HCT116 (cell line): ENCODE measurements around the gene OR8U1. TPM values are rescaled to one million over a fixed set of nuclear protein-coding genes. Genes with fewer than 3 reads are reported as not detected.

Source experiments
- ATAC-seq: fragments of 200-7000 bp; cut with Tn5 transposase; 2 replicates; pipeline ENCODE4 v1.9.1; 2020; ENCODE audit warnings: mild to moderate bottlenecking, moderate library complexity
- Bru-seq: library from RNA; stranded (reverse); fragments of 400-500 nt; gene quantifications from one replicate; lab custom pipeline; 2021; lab: Mats Ljungman, UMichigan
- BruChase-seq, 2 experiments: library from RNA; stranded (reverse); fragments of 400-500 nt; gene quantifications; one replicate each; lab custom pipeline; 2021; lab: Mats Ljungman, UMichigan
- BruUV-seq: library from RNA; stranded (reverse); fragments of 400-500 nt; replicated peaks from 2 replicates; lab custom pipeline; 2021; lab: Mats Ljungman, UMichigan
- CTCF ChIA-PET: fragments of 300-600 bp; sonication (Branson Sonifier 250); formaldehyde crosslinking; loops from one replicate; lab custom pipeline; 2021; ENCODE audit warnings: antibody characterized with exemption; lab: Charles Lee
- POLR2A ChIA-PET: fragments of 300-600, 350-600 bp; sonication (Branson Sonifier 250); formaldehyde crosslinking; loops from one replicate; lab custom pipeline; 2021; ENCODE audit warnings: antibody characterized with exemption; lab: Charles Lee
- RAD21 ChIA-PET, 2 experiments: fragments of 300-600 bp; sonication (Branson Sonifier 250); formaldehyde crosslinking; loops; one replicate each; lab custom pipeline; 2023; ENCODE audit warnings: low total read pairs in 2 of 2; ENCODE audit not compliant: uncharacterized antibody in 2 of 2, unreplicated experiment in 2 of 2, low non-redundant PET in 1 of 2; lab: Charles Lee
- DNase-seq: peaks from one replicate; pipeline ENCODE4 v3.0.0-alpha.2; 2010; ENCODE audit warnings: low read depth, low spot score
- H2AFZ ChIP-seq: fragments of 200-600 bp; shearing (Covaris generic), sonication (generic); 2 replicates; pipeline ENCODE4 v1.6.1; 2017; ENCODE audit warnings: low read depth, mixed run types, mixed read lengths, antibody characterized with exemption, low read length; ENCODE audit not compliant: poor library complexity, severe bottlenecking
- H3K27ac ChIP-seq: 2 replicates; pipeline ENCODE4 v1.5.1; 2012; ENCODE audit warnings: low read depth, low read length
- H3K27me3 ChIP-seq: fragments of 200-600 bp; sonication (generic); 2 replicates; pipeline ENCODE4 v1.6.1; 2016; ENCODE audit warnings: mixed run types, low read length, mixed read lengths; ENCODE audit not compliant: insufficient read depth
- H3K36me3 ChIP-seq, 2 experiments: fragments of 200-500 bp in 1 of 2; fragments of 200-600 bp in 1 of 2; sonication (Bioruptor generic) in 1 of 2; sonication (generic) in 1 of 2; 2 replicates each; pipeline versions ENCODE4 v1.5.1 to v1.6.1; 2014 to 2016; ENCODE audit warnings: low read length in 2 of 2, inconsistent platforms in 1 of 2, mixed read lengths in 1 of 2, mixed run types in 1 of 2; ENCODE audit not compliant: insufficient read depth in 2 of 2, control insufficient read depth in 1 of 2
- H3K4me1 ChIP-seq, 2 experiments: fragments of 200-600 bp in 1 of 2; sonication (generic) in 1 of 2; 2 replicates each; pipeline versions ENCODE4 v1.5.1 to v1.6.1; 2012 to 2017; ENCODE audit warnings: low read length in 2 of 2, inconsistent platforms in 1 of 2, mild to moderate bottlenecking in 1 of 2, mixed read lengths in 1 of 2, mixed run types in 1 of 2, moderate library complexity in 1 of 2; ENCODE audit not compliant: insufficient read depth in 2 of 2, control insufficient read depth in 1 of 2
- H3K4me2 ChIP-seq: fragments of 200-600 bp; sonication (generic); 2 replicates; pipeline ENCODE4 v1.6.1; 2017; ENCODE audit warnings: mixed run types, low read length, mixed read lengths
- H3K4me3 ChIP-seq, 2 experiments: fragments of 200-600 bp in 1 of 2; sonication (generic) in 1 of 2; replicated peaks in 1 of 2; 2 replicates each; pipeline ENCODE4 v1.5.1; 2011 to 2016; ENCODE audit warnings: low read length in 2 of 2, control low read depth in 1 of 2, low read depth in 1 of 2, mild to moderate bottlenecking in 1 of 2, mixed read lengths in 1 of 2, mixed run types in 1 of 2
- H3K79me2 ChIP-seq: fragments of 200-600 bp; sonication (generic); 2 replicates; pipeline ENCODE4 v1.6.1; 2017; ENCODE audit warnings: mild to moderate bottlenecking, mixed run types, low read length, moderate library complexity, mixed read lengths; ENCODE audit not compliant: insufficient read depth
- H3K9ac ChIP-seq: fragments of 200-600 bp; sonication (generic); 2 replicates; pipeline ENCODE4 v1.6.1; 2016; ENCODE audit warnings: low read length, mixed read lengths
- H3K9me2 ChIP-seq: fragments of 200-600 bp; sonication (generic), shearing (Covaris generic); 2 replicates; pipeline ENCODE4 v1.6.1; 2017; ENCODE audit warnings: mixed run types, mild to moderate bottlenecking, moderate library complexity; ENCODE audit not compliant: insufficient read depth
- H3K9me3 ChIP-seq, 2 experiments: fragments of 200-500 bp in 1 of 2; fragments of 200-600 bp in 1 of 2; sonication (Bioruptor generic) in 1 of 2; sonication (generic) in 1 of 2; 2 replicates each; pipeline ENCODE4 v1.6.1; 2014 to 2017; ENCODE audit warnings: low read length in 2 of 2, mixed read lengths in 2 of 2, inconsistent platforms in 1 of 2, low read depth in 1 of 2, mild to moderate bottlenecking in 1 of 2, mixed run types in 1 of 2, moderate library complexity in 1 of 2; ENCODE audit not compliant: control insufficient read depth in 1 of 2, insufficient read depth in 1 of 2
- H4K20me1 ChIP-seq: fragments of 200-600 bp; sonication (generic), shearing (Covaris generic); 2 replicates; pipeline ENCODE4 v1.6.1; 2017; ENCODE audit warnings: mixed run types, mild to moderate bottlenecking, moderate library complexity; ENCODE audit not compliant: insufficient read depth
- CBX3 ChIP-seq: IDR thresholded peaks from 2 replicates; pipeline ENCODE4 v1.6.1; 2012; ENCODE audit warnings: low read depth
- CEBPB ChIP-seq: IDR thresholded peaks from 2 replicates; pipeline ENCODE4 v1.6.1; 2012; ENCODE audit warnings: low read depth
- EGR1 ChIP-seq: IDR thresholded peaks from 2 replicates; pipeline ENCODE4 v1.6.1; 2012; ENCODE audit warnings: low read depth
- EZH2phosphoT487 ChIP-seq: fragments of 200-600 bp; IDR thresholded peaks from 2 replicates; pipeline ENCODE4 v1.6.1; 2018; ENCODE audit warnings: antibody characterized with exemption, borderline replicate concordance
- JUND ChIP-seq: IDR thresholded peaks from 2 replicates; pipeline ENCODE4 v1.6.1; 2012
- POLR2A ChIP-seq: IDR thresholded peaks from 2 replicates; pipeline ENCODE4 v1.7.0; 2011; ENCODE audit warnings: borderline replicate concordance; ENCODE audit not compliant: insufficient read depth, insufficient read length; ENCODE audit errors: extremely low read depth
- POLR2AphosphoS5 ChIP-seq: IDR thresholded peaks from 2 replicates; pipeline ENCODE4 v1.6.1; 2011; ENCODE audit warnings: mild to moderate bottlenecking, low read depth, low read length, moderate library complexity
- SP1 ChIP-seq: IDR thresholded peaks from 2 replicates; pipeline ENCODE4 v1.6.1; 2012; ENCODE audit warnings: low read depth
- TCF7L2 ChIP-seq: IDR thresholded peaks from 2 replicates; pipeline ENCODE4 v1.7.0; 2011; ENCODE audit warnings: borderline replicate concordance, inconsistent platforms; ENCODE audit not compliant: insufficient read depth, insufficient read length; ENCODE audit errors: extremely low read depth
- YY1 ChIP-seq: IDR thresholded peaks from 2 replicates; pipeline ENCODE4 v1.6.1; 2011; ENCODE audit warnings: low read length, low read depth, moderate library complexity, mild to moderate bottlenecking; ENCODE audit not compliant: insufficient replicate concordance; ENCODE audit errors: extremely low read depth
- intact Hi-C: fragments of 100-400 bp; cut with micrococcal nuclease; formaldehyde crosslinking; loops from 2 replicates; pipeline ENCODE4 v1.10.0; 2022
- long read RNA-seq: library from polyadenylated mRNA; unstranded; transcript quantifications from one replicate; pipeline ENCODE4 v2.0.0, GENCODE V29; 2021; ENCODE audit not compliant: unreplicated experiment
- polyA plus RNA-seq: library from polyadenylated mRNA; unstranded; fragments of >200 nt; gene quantifications from 2 replicates; pipeline ENCODE4 v1.2.1, GENCODE V29; 2012; ENCODE audit warnings: missing spikeins
- total RNA-seq: library from RNA; stranded (reverse); gene quantifications from one replicate; pipeline ENCODE4 v1.2.1, GENCODE V29; 2021; ENCODE audit not compliant: unreplicated experiment

The OR8U1 gene
- total RNA-seq (not detected), Bru-seq, nascent RNA (not detected), BruChase-seq, experiment 1, labeled RNA remaining after a 6-hour chase (not detected), BruChase-seq, experiment 2, labeled RNA remaining after a 2-hour chase (not detected)
- not detected in 2 replicates for polyA plus RNA-seq
- long read RNA-seq = 0 reads

- no peaks in the 10 kb centered on the region for H3K36me3 ChIP-seq
- H2AFZ ChIP-seq = no peak within 1 kb of the TSS
- H3K27me3 ChIP-seq = no peaks in the 10 kb centered on the region
- no peak within 1 kb of the TSS for H3K4me3 ChIP-seq
- H4K20me1 ChIP-seq = no peaks in the 10 kb centered on the region
- no peak within 1 kb of the TSS for H3K4me2 ChIP-seq
- no peak within 1 kb of the TSS for H3K9ac ChIP-seq
- ATAC-seq (no peak), DNase-seq (no peak)
- peaks cover 13 to 18% of the 10 kb centered on the region in 2 experiments; a peak in 3 of 4 replicates for H3K9me3 ChIP-seq
- ChIA-PET RAD21 (no interaction called here), POLR2A (no interaction called here)
- H3K79me2 ChIP-seq = no peaks in the 10 kb centered on the region
- no peak within 1 kb of the TSS for H3K27ac ChIP-seq
- BruUV-seq = no TSS peak
- TF ChIP-seq JUND (no peak), TCF7L2 (no peak), POLR2AphosphoS5 (no peak), EZH2phosphoT487 (no peak), SP1 (no peak), CEBPB (no peak), POLR2A (no peak), YY1 (no peak), CBX3 (no peak)
- TF ChIP-seq, all 23 proteins: peak for 0
- intact Hi-C loops = no loop called here
- CTCF ChIA-PET = no interaction called here
- Histone ChIP-seq H3K4me1 (no peaks in the 10 kb centered on the region), H3K9me2 (no peaks in the 10 kb centered on the region)
Observed at GRCh38 chr11:56375324-56375723, at the start of gene OR8U1. Gene OR8U1, plus strand, starts transcription at chr11:56375624. Its CDS starts 0 bp downstream, at chr11:56375624.

GRCh38 chr11:56331861-56332491 lies 43.4 kb upstream of the OR8U1 start:
- H3K79me2 ChIP-seq = no peaks in the 10 kb centered on the region
- no peaks in the 10 kb centered on the region for H3K27me3 ChIP-seq
- intact Hi-C loops = no loop called here
- H3K4me1 ChIP-seq = no peaks in the 10 kb centered on the region
- peaks cover 0 to 8% of the 10 kb centered on the region in 2 experiments; a peak in 2 of 4 replicates for H3K9me3 ChIP-seq
- ATAC-seq = no peak
- H3K4me3 ChIP-seq = no peak overlapping the region
- no peak for DNase-seq
- BruUV-seq = no TSS peak
- ChIA-PET CTCF (no interaction called here), RAD21 (no interaction called here), POLR2A (no interaction called here)
- no peaks in the 10 kb centered on the region for H3K36me3 ChIP-seq
- no peak overlapping the region for H3K27ac ChIP-seq
- no peaks in the 10 kb centered on the region for H3K9me2 ChIP-seq
- H3K4me2 ChIP-seq = no peak overlapping the region
- no peaks in the 10 kb centered on the region for H4K20me1 ChIP-seq
- no peak overlapping the region for H3K9ac ChIP-seq
- TF ChIP-seq JUND (no peak), EGR1 (no peak)
- H2AFZ ChIP-seq = no peak overlapping the region
